GM19193 (cell line): ENCODE results near the gene LTBP4.

Experiments
- POLR2A ChIP-seq: IDR thresholded peaks from 4 replicates; pipeline ENCODE4 v1.6.1; 2011; ENCODE audit not compliant: insufficient read depth, insufficient read length; ENCODE audit errors: extremely low read depth

The LTBP4 gene

GRCh38 chr19:40600570-40601133 is 517 bp upstream of the LTBP4 start:
- TF ChIP-seq POLR2A: no peak

- TF ChIP-seq POLR2A: no peak
Observed at GRCh38 chr19:40603071-40603388, 1.9 kb downstream of the LTBP4 start.

GRCh38 chr19:40603389-40604170 is 2.4 kb downstream of the LTBP4 start:
- no peak for TF ChIP-seq POLR2A

GRCh38 chr19:40604171-40604646 is 3.0 kb downstream of the LTBP4 start:
- TF ChIP-seq POLR2A: no peak

GRCh38 chr19:40604647-40605215 is 3.6 kb downstream of the LTBP4 start:
- no peak for TF ChIP-seq POLR2A

- no peak for TF ChIP-seq POLR2A
Observed at GRCh38 chr19:40605216-40605971, 4.2 kb downstream of the LTBP4 start.

- TF ChIP-seq POLR2A: no peak
Observed at GRCh38 chr19:40607311-40608239, 6.4 kb downstream of the LTBP4 start.

GRCh38 chr19:40608240-40608621 is 7.1 kb downstream of the LTBP4 start:
- no peak for TF ChIP-seq POLR2A

GRCh38 chr19:40608957-40609356 is 7.8 kb downstream of the LTBP4 start:
- no peak for TF ChIP-seq POLR2A

- peak; percentile 40 for TF ChIP-seq POLR2A
Observed at GRCh38 chr19:40609561-40610395, 8.6 kb downstream of the LTBP4 start.

GRCh38 chr19:40610396-40611064 is 9.4 kb downstream of the LTBP4 start:
- no peak for TF ChIP-seq POLR2A

- TF ChIP-seq POLR2A: no peak
Observed at GRCh38 chr19:40611096-40611495, 9.9 kb downstream of the LTBP4 start.
